WTC11 (cell line): ENCODE measurements around the gene PRTN3. TPM values are rescaled to one million over a fixed set of nuclear protein-coding genes. Genes with fewer than 3 reads are reported as not detected.

Experiments
- ATAC-seq: fragments of 200-7000 bp; cut with Tn5 transposase; 2 replicates; pipeline ENCODE4 v1.10.0; 2021; ENCODE audit warnings: mild to moderate bottlenecking, moderate library complexity
- CTCF ChIA-PET: fragments of 300-600 bp; sonication (Branson Sonifier 250); formaldehyde crosslinking; loops from one replicate; lab custom pipeline; 2021; ENCODE audit warnings: antibody characterized with exemption; lab: Charles Lee
- POLR2A ChIA-PET: fragments of 350-600 bp; sonication (Branson Sonifier 250); formaldehyde crosslinking; loops from one replicate; lab custom pipeline; 2021; ENCODE audit warnings: antibody characterized with exemption; lab: Charles Lee
- DNase-seq: peaks from one replicate; pipeline ENCODE4 v3.0.0; 2021; ENCODE audit warnings: low spot score
- H3K27ac Mint-ChIP-seq: 2 replicates; pipeline ENCODE4 v1.8.0; 2021; ENCODE audit warnings: mixed read lengths
- H3K27me3 Mint-ChIP-seq: 2 replicates; pipeline ENCODE4 v1.8.0; 2021; ENCODE audit warnings: low read depth, mild to moderate bottlenecking, moderate library complexity, mixed read lengths
- H3K36me3 Mint-ChIP-seq: 2 replicates; pipeline ENCODE4 v1.8.0; 2021; ENCODE audit warnings: mixed read lengths
- H3K4me1 Mint-ChIP-seq: 2 replicates; pipeline ENCODE4 v1.8.0; 2022; ENCODE audit warnings: mixed read lengths
- H3K4me3 Mint-ChIP-seq: 2 replicates; pipeline ENCODE4 v1.8.0; 2021; ENCODE audit warnings: mild to moderate bottlenecking, moderate library complexity, mixed read lengths
- H3K9me3 Mint-ChIP-seq: 2 replicates; pipeline ENCODE4 v1.8.0; 2021; ENCODE audit warnings: mixed read lengths
- FOXK1 ChIP-seq: sonication (generic); formaldehyde crosslinking; IDR thresholded peaks from 2 replicates; pipeline ENCODE4 v1.8.0; 2022; ENCODE audit warnings: mild to moderate bottlenecking, moderate library complexity, missing genetic modification reagents
- KAT7 ChIP-seq: sonication (generic); formaldehyde crosslinking; IDR thresholded peaks from 2 replicates; pipeline ENCODE4 v1.8.1; 2023; ENCODE audit warnings: missing genetic modification reagents, mild to moderate bottlenecking, borderline replicate concordance
- SMAD4 ChIP-seq: sonication (generic); formaldehyde crosslinking; IDR thresholded peaks from 2 replicates; pipeline ENCODE4 v1.8.0; 2022; ENCODE audit warnings: mild to moderate bottlenecking, missing genetic modification reagents
- TCF7 ChIP-seq: sonication (generic); formaldehyde crosslinking; IDR thresholded peaks from 2 replicates; pipeline ENCODE4 v1.8.0; 2022; ENCODE audit warnings: mild to moderate bottlenecking, low read depth, missing genetic modification reagents, moderate library complexity
- TEAD4 ChIP-seq: sonication (generic); formaldehyde crosslinking; IDR thresholded peaks from 2 replicates; pipeline ENCODE4 v1.8.0; 2022; ENCODE audit warnings: mild to moderate bottlenecking, missing genetic modification reagents
- ZNF219 ChIP-seq: sonication (generic); formaldehyde crosslinking; IDR thresholded peaks from 2 replicates; pipeline ENCODE4 v1.8.0; 2023; ENCODE audit warnings: missing genetic modification reagents, mild to moderate bottlenecking, borderline replicate concordance
- ZNF232 ChIP-seq: sonication (generic); formaldehyde crosslinking; IDR thresholded peaks from 2 replicates; pipeline ENCODE4 v1.8.0; 2022; ENCODE audit warnings: mild to moderate bottlenecking, missing genetic modification reagents
- ZNF263 ChIP-seq: sonication (generic); formaldehyde crosslinking; IDR thresholded peaks from 2 replicates; pipeline ENCODE4 v1.8.1; 2022; ENCODE audit warnings: low read depth, mild to moderate bottlenecking, moderate library complexity, missing genetic modification reagents
- ZNF671 ChIP-seq: fragments of 250-450 bp; sonication (Bioruptor Pico); IDR thresholded peaks from 2 replicates; pipeline ENCODE4 v1.8.0; 2021; ENCODE audit warnings: mild to moderate bottlenecking
- total RNA-seq: library from RNA; stranded (reverse); gene quantifications from 3 replicates; pipeline ENCODE4 v1.2.3, GENCODE V29; 2021
- TF ChIP-seq, protein P1 (sequence below): sonication (generic); formaldehyde crosslinking; IDR thresholded peaks from 2 replicates; pipeline ENCODE4 v1.8.1; 2022; ENCODE audit warnings: missing genetic modification reagents, borderline replicate concordance
- TF ChIP-seq, protein P2 (sequence below): sonication (generic); formaldehyde crosslinking; IDR thresholded peaks from 2 replicates; pipeline ENCODE4 v1.8.0; 2022; ENCODE audit warnings: mild to moderate bottlenecking, missing genetic modification reagents
- TF ChIP-seq, protein P3 (sequence below): sonication (generic); formaldehyde crosslinking; IDR thresholded peaks from 2 replicates; pipeline ENCODE4 v1.8.1; 2022; ENCODE audit warnings: low read depth, mild to moderate bottlenecking, moderate library complexity, missing genetic modification reagents, borderline replicate concordance
- TF ChIP-seq, protein P4 (sequence below): sonication (generic); formaldehyde crosslinking; IDR thresholded peaks from 2 replicates; pipeline ENCODE4 v1.8.1; 2023; ENCODE audit warnings: mild to moderate bottlenecking, missing genetic modification reagents, moderate library complexity
- TF ChIP-seq, protein P5 (sequence below): fragments of 200-600 bp; IDR thresholded peaks from 2 replicates; pipeline ENCODE4 v1.8.0; 2022; ENCODE audit warnings: antibody characterized with exemption
- TF ChIP-seq, protein P6 (sequence below): sonication (generic); formaldehyde crosslinking; IDR thresholded peaks from 2 replicates; pipeline ENCODE4 v1.8.1; 2022; ENCODE audit warnings: mild to moderate bottlenecking, moderate library complexity, missing genetic modification reagents
- TF ChIP-seq, protein P7 (sequence below): fragments of 250-450 bp; sonication (Bioruptor Pico); conservative IDR thresholded peaks from 2 replicates; pipeline ENCODE4 v1.9.0; 2021; ENCODE audit warnings: mild to moderate bottlenecking
- TF ChIP-seq, protein P8 (sequence below): sonication (generic); formaldehyde crosslinking; IDR thresholded peaks from 2 replicates; pipeline ENCODE4 v1.8.0; 2022; ENCODE audit warnings: mild to moderate bottlenecking, missing genetic modification reagents
- TF ChIP-seq, protein P9 (sequence below): sonication (generic); formaldehyde crosslinking; IDR thresholded peaks from 2 replicates; pipeline ENCODE4 v1.8.1; 2022; ENCODE audit warnings: low read depth, missing genetic modification reagents, borderline replicate concordance

The PRTN3 gene
- total RNA-seq, 1 experiment from 2014 or later: 0.61 TPM

DNA sequence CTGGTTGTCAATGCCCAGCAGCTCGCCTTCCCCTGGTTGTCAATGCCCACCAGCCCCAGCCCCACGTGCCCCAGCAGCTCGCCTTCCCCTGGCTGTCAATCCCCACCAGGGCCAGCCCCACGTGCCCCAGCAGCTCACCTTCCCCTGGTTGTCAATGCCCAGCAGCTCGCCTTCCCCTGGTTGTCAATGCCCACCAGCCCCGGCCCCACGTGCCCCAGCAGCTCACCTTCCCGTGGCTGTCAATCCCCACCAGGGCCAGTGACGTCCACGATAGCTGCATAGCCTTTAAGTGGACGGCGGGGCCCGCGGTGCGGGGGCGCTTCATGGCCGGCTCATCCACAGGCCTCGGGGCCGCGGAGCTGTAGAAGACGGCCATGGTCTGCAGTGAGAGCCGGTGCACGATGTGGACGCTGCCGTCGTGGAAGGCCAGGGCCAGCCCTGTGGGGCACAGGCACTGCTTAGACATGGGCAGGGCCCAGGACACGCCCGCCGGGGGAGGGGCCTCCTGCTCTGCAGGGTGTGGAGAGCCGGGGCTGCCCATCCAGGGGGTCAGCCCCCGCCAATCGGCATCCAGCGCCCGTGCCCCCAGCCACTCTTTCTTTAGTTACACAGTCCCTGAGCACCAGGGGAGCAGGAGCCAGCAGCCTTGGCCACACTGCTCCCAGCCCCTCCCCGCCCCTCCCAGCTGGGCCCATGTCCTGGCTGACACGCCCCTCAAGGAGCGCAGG, 39.1 kb downstream of the PRTN3 start:
- ChIA-PET CTCF (no interaction called here), POLR2A (no interaction called here)
- H3K36me3 Mint-ChIP-seq: peaks cover 25% of the 10 kb centered on the region
- TF ChIP-seq, protein P1, sequence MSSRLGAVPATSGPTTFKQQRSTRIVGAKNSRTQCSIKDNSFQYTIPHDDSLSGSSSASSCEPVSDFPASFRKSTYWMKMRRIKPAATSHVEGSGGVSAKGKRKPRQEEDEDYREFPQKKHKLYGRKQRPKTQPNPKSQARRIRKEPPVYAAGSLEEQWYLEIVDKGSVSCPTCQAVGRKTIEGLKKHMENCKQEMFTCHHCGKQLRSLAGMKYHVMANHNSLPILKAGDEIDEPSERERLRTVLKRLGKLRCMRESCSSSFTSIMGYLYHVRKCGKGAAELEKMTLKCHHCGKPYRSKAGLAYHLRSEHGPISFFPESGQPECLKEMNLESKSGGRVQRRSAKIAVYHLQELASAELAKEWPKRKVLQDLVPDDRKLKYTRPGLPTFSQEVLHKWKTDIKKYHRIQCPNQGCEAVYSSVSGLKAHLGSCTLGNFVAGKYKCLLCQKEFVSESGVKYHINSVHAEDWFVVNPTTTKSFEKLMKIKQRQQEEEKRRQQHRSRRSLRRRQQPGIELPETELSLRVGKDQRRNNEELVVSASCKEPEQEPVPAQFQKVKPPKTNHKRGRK (CRISPR knock-in tag): no peak
- TF ChIP-seq ZNF232 (no peak), KAT7 (CRISPR knock-in tag) (no peak)
- H3K9me3 Mint-ChIP-seq: no peaks in the 10 kb centered on the region
- DNase-seq (no peak), ATAC-seq (no peak)
- H3K4me3 Mint-ChIP-seq: no peak overlapping the region
- no peaks in the 10 kb centered on the region for H3K4me1 Mint-ChIP-seq
- no peak overlapping the region for H3K27ac Mint-ChIP-seq
- H3K27me3 Mint-ChIP-seq: no peaks in the 10 kb centered on the region

DNA sequence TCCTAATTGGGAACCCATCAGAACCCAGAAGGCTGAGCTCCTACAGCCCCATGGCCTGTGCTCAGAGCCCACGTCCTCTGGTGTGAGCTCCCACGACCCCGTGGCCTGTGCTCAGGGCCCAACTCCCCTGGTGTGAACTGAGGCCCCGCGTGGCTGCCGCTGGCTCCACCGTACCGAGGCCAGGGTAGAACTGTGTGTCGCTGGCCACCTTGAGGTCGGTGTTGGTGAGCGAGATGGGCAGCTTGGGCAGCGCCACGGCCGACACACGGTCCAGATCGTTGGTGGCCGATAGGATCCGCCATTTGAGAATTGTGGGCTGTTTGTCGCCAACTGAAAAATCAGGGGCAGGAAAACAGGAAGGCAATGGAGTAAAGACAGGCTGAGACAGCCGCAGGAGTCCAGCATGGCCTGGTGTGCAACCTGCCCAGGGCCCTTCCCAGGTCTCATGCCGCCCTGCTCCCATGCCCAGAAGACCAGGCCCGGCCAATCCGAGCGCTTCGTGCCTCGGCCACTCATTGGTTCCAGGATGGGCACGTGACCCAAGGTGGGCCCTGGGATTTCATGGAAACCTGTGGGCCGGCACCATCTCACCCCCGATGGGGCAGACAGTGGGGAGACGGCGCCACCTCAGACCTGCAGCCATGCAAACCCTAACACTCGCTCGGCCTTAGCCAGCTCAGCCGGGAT, 40.7 kb downstream of the PRTN3 start:
- Mint-ChIP-seq H3K27me3 (no peaks in the 10 kb centered on the region), H3K4me3 (no peak overlapping the region), H3K27ac (no peak overlapping the region), H3K4me1 (no peaks in the 10 kb centered on the region), H3K9me3 (no peaks in the 10 kb centered on the region), H3K36me3 (peaks cover 18% of the 10 kb centered on the region)
- ChIA-PET CTCF (no interaction called here), POLR2A (no interaction called here)
- no peak for DNase-seq
- TF ChIP-seq, protein P2, sequence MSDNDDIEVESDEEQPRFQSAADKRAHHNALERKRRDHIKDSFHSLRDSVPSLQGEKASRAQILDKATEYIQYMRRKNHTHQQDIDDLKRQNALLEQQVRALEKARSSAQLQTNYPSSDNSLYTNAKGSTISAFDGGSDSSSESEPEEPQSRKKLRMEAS (CRISPR knock-in tag): no peak
- TF ChIP-seq, protein P3, sequence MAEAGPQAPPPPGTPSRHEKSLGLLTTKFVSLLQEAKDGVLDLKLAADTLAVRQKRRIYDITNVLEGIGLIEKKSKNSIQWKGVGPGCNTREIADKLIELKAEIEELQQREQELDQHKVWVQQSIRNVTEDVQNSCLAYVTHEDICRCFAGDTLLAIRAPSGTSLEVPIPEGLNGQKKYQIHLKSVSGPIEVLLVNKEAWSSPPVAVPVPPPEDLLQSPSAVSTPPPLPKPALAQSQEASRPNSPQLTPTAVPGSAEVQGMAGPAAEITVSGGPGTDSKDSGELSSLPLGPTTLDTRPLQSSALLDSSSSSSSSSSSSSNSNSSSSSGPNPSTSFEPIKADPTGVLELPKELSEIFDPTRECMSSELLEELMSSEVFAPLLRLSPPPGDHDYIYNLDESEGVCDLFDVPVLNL (CRISPR knock-in tag): no peak
- no peak for TF ChIP-seq TCF7 (CRISPR knock-in tag)
- TF ChIP-seq ZNF263 (CRISPR knock-in tag): no peak
- TF ChIP-seq, protein P4, sequence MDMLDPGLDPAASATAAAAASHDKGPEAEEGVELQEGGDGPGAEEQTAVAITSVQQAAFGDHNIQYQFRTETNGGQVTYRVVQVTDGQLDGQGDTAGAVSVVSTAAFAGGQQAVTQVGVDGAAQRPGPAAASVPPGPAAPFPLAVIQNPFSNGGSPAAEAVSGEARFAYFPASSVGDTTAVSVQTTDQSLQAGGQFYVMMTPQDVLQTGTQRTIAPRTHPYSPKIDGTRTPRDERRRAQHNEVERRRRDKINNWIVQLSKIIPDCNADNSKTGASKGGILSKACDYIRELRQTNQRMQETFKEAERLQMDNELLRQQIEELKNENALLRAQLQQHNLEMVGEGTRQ (CRISPR knock-in tag): peak; percentile 59; the same call in 1 of the 2 replicates
- TF ChIP-seq, protein P5, sequence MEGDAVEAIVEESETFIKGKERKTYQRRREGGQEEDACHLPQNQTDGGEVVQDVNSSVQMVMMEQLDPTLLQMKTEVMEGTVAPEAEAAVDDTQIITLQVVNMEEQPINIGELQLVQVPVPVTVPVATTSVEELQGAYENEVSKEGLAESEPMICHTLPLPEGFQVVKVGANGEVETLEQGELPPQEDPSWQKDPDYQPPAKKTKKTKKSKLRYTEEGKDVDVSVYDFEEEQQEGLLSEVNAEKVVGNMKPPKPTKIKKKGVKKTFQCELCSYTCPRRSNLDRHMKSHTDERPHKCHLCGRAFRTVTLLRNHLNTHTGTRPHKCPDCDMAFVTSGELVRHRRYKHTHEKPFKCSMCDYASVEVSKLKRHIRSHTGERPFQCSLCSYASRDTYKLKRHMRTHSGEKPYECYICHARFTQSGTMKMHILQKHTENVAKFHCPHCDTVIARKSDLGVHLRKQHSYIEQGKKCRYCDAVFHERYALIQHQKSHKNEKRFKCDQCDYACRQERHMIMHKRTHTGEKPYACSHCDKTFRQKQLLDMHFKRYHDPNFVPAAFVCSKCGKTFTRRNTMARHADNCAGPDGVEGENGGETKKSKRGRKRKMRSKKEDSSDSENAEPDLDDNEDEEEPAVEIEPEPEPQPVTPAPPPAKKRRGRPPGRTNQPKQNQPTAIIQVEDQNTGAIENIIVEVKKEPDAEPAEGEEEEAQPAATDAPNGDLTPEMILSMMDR: no peak
- no peak for ATAC-seq

DNA sequence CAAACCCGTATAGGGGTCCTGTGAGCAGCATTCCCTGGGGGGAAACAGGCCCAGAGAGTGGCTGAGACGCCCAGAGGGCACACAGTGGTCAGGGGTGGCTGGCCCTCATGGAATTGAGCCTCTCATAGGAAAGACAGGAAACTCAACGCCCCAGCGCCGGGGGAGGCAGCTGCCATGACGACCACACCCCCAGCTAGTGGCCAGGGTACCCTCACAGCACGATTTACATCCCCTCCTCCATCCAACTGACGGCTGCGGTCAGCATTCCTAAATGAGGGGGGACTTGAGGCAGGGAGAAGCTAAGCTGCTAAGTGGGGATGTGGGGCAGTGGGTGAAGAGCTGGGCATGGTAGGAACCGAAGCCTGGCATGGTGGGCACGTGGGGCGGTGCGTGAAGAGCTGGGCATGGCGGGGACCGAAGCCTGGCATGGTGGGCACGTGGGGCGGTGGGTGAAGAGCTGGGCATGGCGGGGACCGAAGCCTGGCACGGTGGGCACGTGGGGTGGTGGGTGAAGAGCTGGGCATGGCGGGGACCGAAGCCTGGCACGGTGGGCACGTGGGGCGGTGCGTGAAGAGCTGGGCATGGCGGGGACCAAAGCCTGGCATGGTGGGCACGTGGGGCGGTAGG, 42.2 kb downstream of the PRTN3 start:
- CTCF ChIA-PET: no interaction called here
- Mint-ChIP-seq H3K36me3 (peaks cover 18% of the 10 kb centered on the region), H3K9me3 (no peaks in the 10 kb centered on the region), H3K27me3 (no peaks in the 10 kb centered on the region), H3K4me3 (no peak overlapping the region), H3K27ac (no peak overlapping the region), H3K4me1 (no peaks in the 10 kb centered on the region)
- ATAC-seq: no peak
- DNase-seq: no peak
- POLR2A ChIA-PET: no interaction called here
- TF ChIP-seq, protein P6, sequence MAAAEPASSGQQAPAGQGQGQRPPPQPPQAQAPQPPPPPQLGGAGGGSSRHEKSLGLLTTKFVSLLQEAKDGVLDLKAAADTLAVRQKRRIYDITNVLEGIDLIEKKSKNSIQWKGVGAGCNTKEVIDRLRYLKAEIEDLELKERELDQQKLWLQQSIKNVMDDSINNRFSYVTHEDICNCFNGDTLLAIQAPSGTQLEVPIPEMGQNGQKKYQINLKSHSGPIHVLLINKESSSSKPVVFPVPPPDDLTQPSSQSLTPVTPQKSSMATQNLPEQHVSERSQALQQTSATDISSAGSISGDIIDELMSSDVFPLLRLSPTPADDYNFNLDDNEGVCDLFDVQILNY: no peak
- TF ChIP-seq, protein P7, sequence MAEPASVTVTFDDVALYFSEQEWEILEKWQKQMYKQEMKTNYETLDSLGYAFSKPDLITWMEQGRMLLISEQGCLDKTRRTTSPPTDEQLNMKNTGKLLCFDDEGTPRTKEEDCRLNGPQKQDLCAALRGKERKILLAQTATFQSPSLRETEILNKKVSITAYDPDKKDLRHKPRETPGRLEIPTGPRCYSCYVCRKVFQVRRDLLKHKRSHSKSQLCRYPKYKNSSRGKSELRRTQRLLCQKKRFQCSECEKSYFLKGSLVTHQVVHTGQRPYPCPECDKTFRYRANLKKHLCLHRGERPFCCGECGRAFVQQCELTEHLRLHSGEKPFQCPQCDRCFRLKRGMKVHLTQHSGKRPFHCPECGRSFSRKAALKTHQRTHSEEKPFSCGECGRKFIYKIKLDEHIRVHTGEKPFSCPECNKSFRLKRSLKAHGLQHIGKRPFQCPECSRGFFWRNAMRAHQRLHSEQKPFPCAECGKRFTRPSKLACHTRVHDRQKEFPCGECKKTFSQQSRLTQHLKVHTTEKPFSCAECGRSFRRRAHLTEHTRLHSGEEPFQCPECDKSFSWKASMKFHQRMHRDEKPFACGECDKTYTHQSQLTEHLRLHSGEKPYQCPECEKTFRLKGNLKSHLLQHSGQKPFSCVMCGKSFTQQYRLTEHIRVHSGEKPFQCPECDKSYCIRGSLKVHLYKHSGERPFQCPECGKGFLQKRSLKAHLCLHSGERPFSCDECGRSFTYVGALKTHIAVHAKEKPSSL (CRISPR knock-in tag): no peak
- TF ChIP-seq ZNF671 (no peak), SMAD4 (CRISPR knock-in tag) (no peak), ZNF219 (CRISPR knock-in tag) (no peak), TEAD4 (no peak), FOXK1 (CRISPR knock-in tag) (no peak)
- TF ChIP-seq, protein P8, sequence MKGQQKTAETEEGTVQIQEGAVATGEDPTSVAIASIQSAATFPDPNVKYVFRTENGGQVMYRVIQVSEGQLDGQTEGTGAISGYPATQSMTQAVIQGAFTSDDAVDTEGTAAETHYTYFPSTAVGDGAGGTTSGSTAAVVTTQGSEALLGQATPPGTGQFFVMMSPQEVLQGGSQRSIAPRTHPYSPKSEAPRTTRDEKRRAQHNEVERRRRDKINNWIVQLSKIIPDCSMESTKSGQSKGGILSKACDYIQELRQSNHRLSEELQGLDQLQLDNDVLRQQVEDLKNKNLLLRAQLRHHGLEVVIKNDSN: no peak
- TF ChIP-seq, protein P9, sequence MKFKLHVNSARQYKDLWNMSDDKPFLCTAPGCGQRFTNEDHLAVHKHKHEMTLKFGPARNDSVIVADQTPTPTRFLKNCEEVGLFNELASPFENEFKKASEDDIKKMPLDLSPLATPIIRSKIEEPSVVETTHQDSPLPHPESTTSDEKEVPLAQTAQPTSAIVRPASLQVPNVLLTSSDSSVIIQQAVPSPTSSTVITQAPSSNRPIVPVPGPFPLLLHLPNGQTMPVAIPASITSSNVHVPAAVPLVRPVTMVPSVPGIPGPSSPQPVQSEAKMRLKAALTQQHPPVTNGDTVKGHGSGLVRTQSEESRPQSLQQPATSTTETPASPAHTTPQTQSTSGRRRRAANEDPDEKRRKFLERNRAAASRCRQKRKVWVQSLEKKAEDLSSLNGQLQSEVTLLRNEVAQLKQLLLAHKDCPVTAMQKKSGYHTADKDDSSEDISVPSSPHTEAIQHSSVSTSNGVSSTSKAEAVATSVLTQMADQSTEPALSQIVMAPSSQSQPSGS (CRISPR knock-in tag): no peak
